Heart left ventricle (tissue), 13 donors: ENCODE measurements around the gene MRS2.

ENCODE experiments used
- CTCF ChIP-seq, 12 donors: fragments of 200-600 bp; sonication (generic) in 4 of 12; IDR thresholded peaks; one replicate each; pipeline versions ENCODE4 v1.5.0 to v1.8.0; 2018 to 2022; ENCODE audit warnings: antibody characterized with exemption in 12 of 12, mild to moderate bottlenecking in 5 of 12
- POLR2A ChIP-seq, 2 donors: fragments of 450-650 bp; IDR thresholded peaks; one replicate each; pipeline ENCODE4 v1.6.1; 2017; ENCODE audit warnings: antibody characterized with exemption in 2 of 2, mild to moderate bottlenecking in 2 of 2, moderate library complexity in 2 of 2
- donor health status: ischemic (EF 13 %, LVEDD 7.1; RV severe dilation, severe dysfunction).
- donor health status: DM: no; HTN: yes; CAD: no.
- donor health status: DM: no; HTN: no; CAD: no.
- donor health status: ischemic (EF 25% LVEDD 6.9; RV normal size, moderate dysfunction).
- donor health status: ischemic (EF 25% LVEDD 5.7; RV mildly dilated, moderate dysfunction).
- donor health status: ischemic (EF 35%, LVEDD 5.7; RV mildly dilated, moderate dysfunction).
- donor health status: nonischemic (EF 11% LVEDD 7.7; RV severe dilation, severe dysfunction).
- donor health status: DM: yes; HTN: yes; CAD: no.
- donor health status: PGD.
- donor health status: ischemic (EF 29% LVEDD 5.4; RV normal size, mild dysfunction).
- donor health status: nonischemic (EF 23%, LVEDD 6.1; RV moderate dilation, normal function).

GRCh38 chr6:24387818-24388217 is 14.9 kb upstream of the MRS2 start:
- no peak for TF ChIP-seq CTCF (IDR thresholded peaks at IDR 0.05)
- no peak for TF ChIP-seq POLR2A (IDR thresholded peaks at IDR 0.05)
